GM12878 (cell line): ENCODE results near the gene FOXP1.

Source experiments
- CBFB ChIP-seq: IDR thresholded peaks from 2 replicates; pipeline ENCODE4 v1.6.1; 2016; ENCODE audit warnings: antibody characterized with exemption, low read depth
- CEBPZ ChIP-seq: fragments of 150-350 bp; IDR thresholded peaks from 2 replicates; pipeline ENCODE4 v1.6.1; 2016; ENCODE audit warnings: low read depth, low read length
- EP300 ChIP-seq, 2 experiments: fragments of 150-350 bp in 1 of 2; IDR thresholded peaks; 2 replicates each; pipeline ENCODE4 v1.6.1; 2011 to 2012; ENCODE audit warnings: low read depth in 2 of 2, low read length in 2 of 2, borderline replicate concordance in 1 of 2, improper control_type of control experiment in 1 of 2, inconsistent platforms in 1 of 2; ENCODE audit not compliant: control insufficient read depth in 1 of 2
- ETV6 ChIP-seq, 2 experiments: fragments of 450-650 bp in 1 of 2; IDR thresholded peaks in 1 of 2; conservative IDR thresholded peaks in 1 of 2; 2 replicates each; pipeline ENCODE4 v1.6.1; 2014; ENCODE audit warnings: antibody characterized with exemption in 1 of 2, borderline replicate concordance in 1 of 2, low read depth in 1 of 2, mild to moderate bottlenecking in 1 of 2, moderate library complexity in 1 of 2
- HCFC1 ChIP-seq: fragments of 150-350 bp; IDR thresholded peaks from 2 replicates; pipeline ENCODE4 v1.6.1; 2014; ENCODE audit warnings: low read length
- NBN ChIP-seq: fragments of 450-650 bp; IDR thresholded peaks from 2 replicates; pipeline ENCODE4 v1.6.1; 2016
- POLR2A ChIP-seq: IDR thresholded peaks from 2 replicates; pipeline ENCODE4 v1.6.1; 2011; ENCODE audit warnings: low read depth, mild to moderate bottlenecking, low read length
- SP1 ChIP-seq: IDR thresholded peaks from one replicate; pipeline ENCODE4 v1.6.1; 2011; ENCODE audit warnings: low read depth, low read length
- YY1 ChIP-seq: IDR thresholded peaks from 2 replicates; pipeline ENCODE4 v1.6.1; 2011; ENCODE audit warnings: low read depth, mild to moderate bottlenecking, low read length
- ZNF384 ChIP-seq: IDR thresholded peaks from 2 replicates; pipeline ENCODE4 v1.6.1; 2012; ENCODE audit warnings: low read depth, mild to moderate bottlenecking, low read length, improper control_type of control experiment, borderline replicate concordance
- ZZZ3 ChIP-seq: IDR thresholded peaks from 2 replicates; pipeline ENCODE4 v1.6.1; 2011; ENCODE audit warnings: low read depth; ENCODE audit not compliant: control insufficient read depth, insufficient read length
- TF ChIP-seq, protein P1 (sequence below), 3 experiments: IDR thresholded peaks in 2 of 3; conservative IDR thresholded peaks in 1 of 3; 2 replicates each; pipeline ENCODE4 v1.5.1; 2011; ENCODE audit warnings: low read depth in 3 of 3, low read length in 3 of 3, mild to moderate bottlenecking in 3 of 3, control low read depth in 2 of 3, moderate library complexity in 2 of 3, inconsistent platforms in 1 of 3, mixed read lengths in 1 of 3; ENCODE audit not compliant: control insufficient read depth in 2 of 3, insufficient read depth in 1 of 3; ENCODE audit errors: extremely low read depth in 1 of 3

- no peak for TF ChIP-seq POLR2A
- TF ChIP-seq CBFB, result no peak
- no peak for TF ChIP-seq YY1
- no peak for TF ChIP-seq SP1
- no peak for TF ChIP-seq CEBPZ
- no peak for TF ChIP-seq HCFC1
- TF ChIP-seq, protein P1, sequence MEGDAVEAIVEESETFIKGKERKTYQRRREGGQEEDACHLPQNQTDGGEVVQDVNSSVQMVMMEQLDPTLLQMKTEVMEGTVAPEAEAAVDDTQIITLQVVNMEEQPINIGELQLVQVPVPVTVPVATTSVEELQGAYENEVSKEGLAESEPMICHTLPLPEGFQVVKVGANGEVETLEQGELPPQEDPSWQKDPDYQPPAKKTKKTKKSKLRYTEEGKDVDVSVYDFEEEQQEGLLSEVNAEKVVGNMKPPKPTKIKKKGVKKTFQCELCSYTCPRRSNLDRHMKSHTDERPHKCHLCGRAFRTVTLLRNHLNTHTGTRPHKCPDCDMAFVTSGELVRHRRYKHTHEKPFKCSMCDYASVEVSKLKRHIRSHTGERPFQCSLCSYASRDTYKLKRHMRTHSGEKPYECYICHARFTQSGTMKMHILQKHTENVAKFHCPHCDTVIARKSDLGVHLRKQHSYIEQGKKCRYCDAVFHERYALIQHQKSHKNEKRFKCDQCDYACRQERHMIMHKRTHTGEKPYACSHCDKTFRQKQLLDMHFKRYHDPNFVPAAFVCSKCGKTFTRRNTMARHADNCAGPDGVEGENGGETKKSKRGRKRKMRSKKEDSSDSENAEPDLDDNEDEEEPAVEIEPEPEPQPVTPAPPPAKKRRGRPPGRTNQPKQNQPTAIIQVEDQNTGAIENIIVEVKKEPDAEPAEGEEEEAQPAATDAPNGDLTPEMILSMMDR (IDR thresholded peaks at IDR 0.05 in 2 of 3, conservative IDR thresholded peaks at IDR 0.05 in 1 of 3; ENCODE audit: control insufficient read depth in 2 of 3, extremely low read depth in 1 of 3, insufficient read depth in 1 of 3, low read depth in 3 of 3, low read length in 3 of 3), result no peak
- no peak for TF ChIP-seq NBN
- TF ChIP-seq ETV6 (conservative IDR thresholded peaks at IDR 0.05 in 1 of 2, IDR thresholded peaks at IDR 0.05 in 1 of 2; ENCODE audit: borderline replicate concordance in 1 of 2, low read depth in 1 of 2), result no peak
- TF ChIP-seq ZNF384, result no peak
- TF ChIP-seq ZZZ3, result no peak
- TF ChIP-seq EP300 (IDR thresholded peaks at IDR 0.05; ENCODE audit: borderline replicate concordance in 1 of 2, control insufficient read depth in 1 of 2, low read depth in 2 of 2, low read length in 2 of 2), result no peak
Measured at GRCh38 chr3:71451060-71451459, 132.5 kb downstream of the FOXP1 start.
